Motor neuron (in vitro differentiated cells): ENCODE measurements around the gene DMRTA2. TPM values are rescaled to one million over a fixed set of nuclear protein-coding genes. Genes with fewer than 3 reads are reported as not detected.

ENCODE experiments used
- ATAC-seq, 8 experiments: fragments of 200-7000 bp; cut with Tn5 transposase; replicated peaks in 6 of 8; 2 replicates each; pipeline ENCODE4 v1.8.0; 2021; ENCODE audit warnings: mild to moderate bottlenecking in 8 of 8, moderate library complexity in 8 of 8
- H3K27ac ChIP-seq, 2 donors: fragments of 250-450 bp; sonication (Bioruptor Pico); 2 replicates each; pipeline ENCODE4 v1.9.0; 2021; ENCODE audit warnings: antibody characterized with exemption in 2 of 2, mild to moderate bottlenecking in 2 of 2, moderate library complexity in 1 of 2
- H3K4me1 ChIP-seq, 2 donors: fragments of 250-450 bp; sonication (Bioruptor Pico); replicated peaks in 1 of 2; 2 replicates each; pipeline ENCODE4 v1.6.1; 2021; ENCODE audit warnings: antibody characterized with exemption in 2 of 2, mild to moderate bottlenecking in 2 of 2, moderate library complexity in 1 of 2
- H3K4me3 ChIP-seq, 5 donors: fragments of 250-450 bp; sonication (Bioruptor Pico); 2 replicates each; pipeline ENCODE4 v1.9.0; 2021; ENCODE audit warnings: antibody characterized with exemption in 5 of 5, mild to moderate bottlenecking in 5 of 5, moderate library complexity in 4 of 5
- WGBS, 10 experiments: fragments of 450-650 bp; shearing (Covaris generic); methylation state at CpG; one replicate each; pipeline ENCODE4 v1.0.0; 2022; 5-methylcytosine and 5-hydroxymethylcytosine counted together
- in situ Hi-C, 9 experiments: fragments of 400-800 bp; cut with MboI; loops; one replicate each; pipeline ENCODE4 v1.15.0; 2021; ENCODE audit warnings: low sequenced_read_pairs in 9 of 9, low pct_unique_long_range_greater_than_20kb in 2 of 9; ENCODE audit not compliant: unreplicated experiment in 9 of 9
- total RNA-seq, 8 experiments: library from RNA; unstranded; fragments of 300-600 nt; gene quantifications; 2 replicates each; pipeline versions ENCODE4 v1.2.3 to v1.2.4, GENCODE V29; 2022

The DMRTA2 gene
- total RNA-seq, 8 experiments from 2014 or later: 0.14 to 0.66 (median 0.22) TPM; not detected in 3

GRCh38 chr1:50420689-50421365 is 2.4 kb downstream of the DMRTA2 start:
- WGBS, 10 experiments: 0 to 3% (median 1%) methylated on average over 1 to 34 of the region's 69 CpGs; no CpG with 5 or more reads in 2 of the 10 experiments

GRCh38 chr1:50419907-50420677 is 3.2 kb downstream of the DMRTA2 start:
- Histone ChIP-seq H3K27ac (no peak overlapping the region), H3K4me1 (peaks cover 5 to 13% of the 10 kb centered on the region in 2 donors), H3K4me3 (no peak overlapping the region)
- 0 to 20% (median 8%) methylated on average over 3 to 18 of the region's 21 CpGs for WGBS, 10 experiments
- ATAC-seq: no peak
- in situ Hi-C loops: no loop called here

More at GRCh38 chr1:50420689-50421365, 2.4 kb downstream of the DMRTA2 start:
- Histone ChIP-seq H3K27ac (no peak overlapping the region), H3K4me3 (peak overlapping the region; percentile 6 to 23 (median 12)), H3K4me1 (peaks cover 5 to 13% of the 10 kb centered on the region in 2 donors)
- in situ Hi-C loops: no loop called here
- ATAC-seq: peak in 5 of 8 experiments; percentile 28 to 55 (median 39)

- Histone ChIP-seq H3K4me3 (peak overlapping the region in 4 of 5 donors; percentile 24 to 28 (median 25)), H3K4me1 (peaks cover 5 to 13% of the 10 kb centered on the region in 2 donors)
- in situ Hi-C loops: no loop called here
Measured at GRCh38 chr1:50419192-50419906, 3.9 kb downstream of the DMRTA2 start.

GRCh38 chr1:50418600-50419109 is 4.6 kb downstream of the DMRTA2 start:
- Histone ChIP-seq H3K4me1 (peaks cover 5 to 13% of the 10 kb centered on the region in 2 donors), H3K27ac (no peak overlapping the region), H3K4me3 (peak overlapping the region; percentile 12 to 28 (median 25))
- in situ Hi-C loops: no loop called here
- ATAC-seq: peak; percentile 34 to 54 (median 50)
- 0 to 5% (median 3%) methylated on average over 4 to 30 of the region's 64 CpGs; no CpG with 5 or more reads in 6 of the 10 experiments for WGBS, 10 experiments

More at GRCh38 chr1:50419192-50419906, 3.9 kb downstream of the DMRTA2 start:
- peak in 5 of 8 experiments; percentile 6 to 74 (median 48) for ATAC-seq
- WGBS, 10 experiments: 1 to 7% (median 3%) methylated on average over 6 to 28 of the region's 60 CpGs; no CpG with 5 or more reads in 6 of the 10 experiments
- H3K27ac ChIP-seq: no peak overlapping the region

- in situ Hi-C loops: no loop called here
- H3K27ac ChIP-seq: no peak overlapping the region
- no peak for ATAC-seq
Measured at GRCh38 chr1:50417946-50418599, 5.2 kb downstream of the DMRTA2 start.

GRCh38 chr1:50417507-50417906 is 5.7 kb downstream of the DMRTA2 start:
- in situ Hi-C loops: no loop called here

More at GRCh38 chr1:50417946-50418599, 5.2 kb downstream of the DMRTA2 start:
- H3K4me1 ChIP-seq: peaks cover 2 to 13% of the 10 kb centered on the region in 2 donors
- WGBS, 10 experiments: 6 to 27% (median 17%) methylated on average over 1 to 11 of the region's 20 CpGs
- H3K4me3 ChIP-seq: peak overlapping the region in 4 of 5 donors; percentile 24 to 28 (median 25)

GRCh38 chr1:50416553-50417453 is 6.4 kb downstream of the DMRTA2 start:
- peaks cover 2 to 13% of the 10 kb centered on the region in 2 donors for H3K4me1 ChIP-seq
- ATAC-seq: no peak
- in situ Hi-C loops: no loop called here
- no peak overlapping the region for H3K4me3 ChIP-seq
- WGBS, 10 experiments: 1 to 11% (median 4%) methylated on average over 7 to 31 of the region's 46 CpGs
- H3K27ac ChIP-seq: no peak overlapping the region

More at GRCh38 chr1:50417507-50417906, 5.7 kb downstream of the DMRTA2 start:
- no peak for ATAC-seq
- Histone ChIP-seq H3K4me3 (no peak overlapping the region), H3K27ac (no peak overlapping the region), H3K4me1 (peaks cover 2 to 13% of the 10 kb centered on the region in 2 donors)
- WGBS, 10 experiments: 6 to 25% (median 10%) methylated on average over 2 to 17 of the region's 23 CpGs; no CpG with 5 or more reads in 2 of the 10 experiments

- Histone ChIP-seq H3K4me3 (no peak overlapping the region), H3K27ac (no peak overlapping the region), H3K4me1 (peaks cover 2 to 12% of the 10 kb centered on the region in 2 donors)
- 0 to 8% (median 2%) methylated on average over 3 to 20 of the region's 25 CpGs for WGBS, 10 experiments
- no peak for ATAC-seq
- in situ Hi-C loops: no loop called here
Measured at GRCh38 chr1:50416150-50416527, 7.1 kb downstream of the DMRTA2 start.

- peaks cover 2 to 10% of the 10 kb centered on the region in 2 donors for H3K4me1 ChIP-seq
- no peak for ATAC-seq
- in situ Hi-C loops: no loop called here
- WGBS, 10 experiments: 0 to 8% (median 3%) methylated on average over 1 to 21 of the region's 56 CpGs; no CpG with 5 or more reads in 2 of the 10 experiments
- H3K4me3 ChIP-seq: no peak overlapping the region
- H3K27ac ChIP-seq: no peak overlapping the region
Measured at GRCh38 chr1:50415235-50416149, 7.8 kb downstream of the DMRTA2 start.

- 39 to 90% (median 49%) methylated on average over 2 to 5 of the region's 7 CpGs; no CpG with 5 or more reads in 4 of the 10 experiments for WGBS, 10 experiments
- H3K4me1 ChIP-seq: peaks cover 2 to 10% of the 10 kb centered on the region in 2 donors
- H3K4me3 ChIP-seq: no peak overlapping the region
- in situ Hi-C loops: no loop called here
- ATAC-seq: no peak
- H3K27ac ChIP-seq: no peak overlapping the region
Measured at GRCh38 chr1:50414853-50415234, 8.4 kb downstream of the DMRTA2 start.
